HFF-Myc (cell line): ENCODE results near the gene ZDHHC22.
A peak's percentile ranks its signal among the peaks of the same experiment; 100 is the strongest.

Experiments
- DNase-seq: peaks from one replicate; pipeline ENCODE4 v3.0.0-alpha.2; 2011; ENCODE audit warnings: low read depth; ENCODE audit errors: extremely low read depth
- H3K4me3 ChIP-seq: replicated peaks from 2 replicates; pipeline ENCODE4 v1.5.1; 2011; ENCODE audit warnings: low read depth, mild to moderate bottlenecking, control low read depth, low read length
- TF ChIP-seq, protein P1 (sequence below): IDR thresholded peaks from 2 replicates; pipeline ENCODE4 v1.5.1; 2012; ENCODE audit warnings: mild to moderate bottlenecking, low read depth, low read length, control low read depth; ENCODE audit errors: missing control alignments

The ZDHHC22 gene

DNA sequence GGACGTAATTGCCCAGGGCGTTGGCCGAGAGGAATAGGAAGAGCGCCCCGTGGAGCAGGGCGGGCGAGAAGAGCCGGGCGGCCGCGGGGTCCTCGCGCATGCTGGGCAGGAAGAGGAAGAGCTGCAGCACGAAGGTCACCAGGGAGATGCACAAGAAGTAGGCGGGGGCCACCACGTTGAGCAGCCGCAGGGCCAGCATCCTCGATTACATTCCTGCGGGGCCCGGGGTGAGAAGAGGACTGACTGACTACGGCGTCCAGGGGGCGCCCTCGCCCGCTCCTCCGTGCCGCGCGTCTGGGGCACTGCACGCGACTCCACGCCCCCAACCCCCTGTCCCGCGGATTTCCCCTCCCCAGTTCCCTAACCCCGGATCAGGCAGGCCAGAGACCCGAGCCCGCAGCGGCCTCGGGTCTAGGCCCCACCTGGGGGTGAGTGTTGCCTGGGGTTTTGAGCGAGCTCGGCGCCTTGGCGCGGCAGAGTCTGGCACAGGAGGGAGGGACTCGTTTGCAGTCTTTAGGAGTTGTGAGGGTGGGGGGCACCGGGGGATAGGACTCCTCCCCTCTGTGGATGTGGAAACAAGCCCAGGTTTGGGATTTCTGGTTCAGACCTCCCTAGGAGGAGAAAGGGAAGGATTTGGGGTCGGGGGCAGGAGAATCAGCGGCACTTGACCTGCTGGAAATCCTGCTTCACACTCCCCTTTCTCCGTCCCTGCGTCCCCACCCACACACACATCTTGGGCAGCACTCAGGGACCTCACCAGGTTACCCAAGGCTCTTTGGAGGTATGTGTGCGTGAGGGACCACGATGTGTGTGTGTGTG lies 1.8 kb downstream of the ZDHHC22 start:
- TF ChIP-seq, protein P1, sequence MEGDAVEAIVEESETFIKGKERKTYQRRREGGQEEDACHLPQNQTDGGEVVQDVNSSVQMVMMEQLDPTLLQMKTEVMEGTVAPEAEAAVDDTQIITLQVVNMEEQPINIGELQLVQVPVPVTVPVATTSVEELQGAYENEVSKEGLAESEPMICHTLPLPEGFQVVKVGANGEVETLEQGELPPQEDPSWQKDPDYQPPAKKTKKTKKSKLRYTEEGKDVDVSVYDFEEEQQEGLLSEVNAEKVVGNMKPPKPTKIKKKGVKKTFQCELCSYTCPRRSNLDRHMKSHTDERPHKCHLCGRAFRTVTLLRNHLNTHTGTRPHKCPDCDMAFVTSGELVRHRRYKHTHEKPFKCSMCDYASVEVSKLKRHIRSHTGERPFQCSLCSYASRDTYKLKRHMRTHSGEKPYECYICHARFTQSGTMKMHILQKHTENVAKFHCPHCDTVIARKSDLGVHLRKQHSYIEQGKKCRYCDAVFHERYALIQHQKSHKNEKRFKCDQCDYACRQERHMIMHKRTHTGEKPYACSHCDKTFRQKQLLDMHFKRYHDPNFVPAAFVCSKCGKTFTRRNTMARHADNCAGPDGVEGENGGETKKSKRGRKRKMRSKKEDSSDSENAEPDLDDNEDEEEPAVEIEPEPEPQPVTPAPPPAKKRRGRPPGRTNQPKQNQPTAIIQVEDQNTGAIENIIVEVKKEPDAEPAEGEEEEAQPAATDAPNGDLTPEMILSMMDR = peak; percentile 71
- no peak overlapping the region for H3K4me3 ChIP-seq
- DNase-seq = no peak

DNA sequence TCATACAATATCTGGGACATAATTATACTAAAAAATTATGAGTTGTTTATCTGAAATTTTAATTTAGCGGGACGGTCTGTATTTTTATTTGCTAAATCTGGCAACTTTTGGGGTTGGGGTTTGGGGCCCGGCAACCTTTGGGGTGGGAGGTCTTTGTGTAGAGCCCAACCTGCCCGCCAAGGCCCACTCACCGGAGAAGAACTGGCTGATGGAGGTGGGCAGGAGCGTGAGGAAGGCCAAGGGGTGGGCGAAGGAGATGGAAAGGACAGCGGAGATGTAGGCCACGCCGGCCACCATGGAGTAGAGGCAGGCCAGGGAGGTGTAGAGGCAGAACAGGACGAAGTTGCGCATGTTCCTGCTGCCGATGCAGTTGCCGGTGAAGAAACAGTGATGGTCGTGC lies 2.6 kb downstream of the ZDHHC22 start:
- no peak for DNase-seq
- no peak overlapping the region for H3K4me3 ChIP-seq
- TF ChIP-seq, protein P1 = no peak

DNA sequence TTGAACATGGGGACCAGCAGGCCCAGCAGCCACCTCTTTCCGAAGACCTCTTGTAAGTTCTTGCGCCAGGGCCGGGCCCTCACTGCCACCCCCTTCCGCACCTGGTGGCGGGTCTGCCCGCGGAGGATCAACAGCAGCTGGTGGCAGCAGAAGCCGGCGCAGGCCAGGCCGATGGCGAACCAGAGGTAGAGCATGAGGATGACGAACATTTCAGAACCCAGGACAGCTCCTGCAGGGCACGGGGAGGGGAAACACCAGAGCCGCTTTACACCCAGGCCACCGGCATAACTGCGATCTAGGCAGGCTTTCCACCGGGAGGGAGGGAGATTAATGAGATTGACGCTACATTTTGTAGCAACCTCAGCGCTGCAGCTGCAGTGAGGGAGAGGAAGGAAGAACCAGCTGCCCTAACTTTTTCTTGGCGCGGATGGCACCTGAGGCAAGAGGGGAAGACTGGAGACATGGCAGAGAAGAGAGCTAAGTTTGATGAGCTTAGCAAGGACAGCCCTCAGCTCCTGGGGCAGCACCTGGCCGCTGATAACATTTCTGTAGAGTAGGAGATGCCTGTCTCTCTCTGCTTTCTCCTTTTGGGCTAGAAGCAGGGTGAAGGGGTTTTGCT lies 7.8 kb downstream of the ZDHHC22 start:
- no peak overlapping the region for H3K4me3 ChIP-seq
- TF ChIP-seq, protein P1 = no peak
- DNase-seq = peak; percentile 50

DNA sequence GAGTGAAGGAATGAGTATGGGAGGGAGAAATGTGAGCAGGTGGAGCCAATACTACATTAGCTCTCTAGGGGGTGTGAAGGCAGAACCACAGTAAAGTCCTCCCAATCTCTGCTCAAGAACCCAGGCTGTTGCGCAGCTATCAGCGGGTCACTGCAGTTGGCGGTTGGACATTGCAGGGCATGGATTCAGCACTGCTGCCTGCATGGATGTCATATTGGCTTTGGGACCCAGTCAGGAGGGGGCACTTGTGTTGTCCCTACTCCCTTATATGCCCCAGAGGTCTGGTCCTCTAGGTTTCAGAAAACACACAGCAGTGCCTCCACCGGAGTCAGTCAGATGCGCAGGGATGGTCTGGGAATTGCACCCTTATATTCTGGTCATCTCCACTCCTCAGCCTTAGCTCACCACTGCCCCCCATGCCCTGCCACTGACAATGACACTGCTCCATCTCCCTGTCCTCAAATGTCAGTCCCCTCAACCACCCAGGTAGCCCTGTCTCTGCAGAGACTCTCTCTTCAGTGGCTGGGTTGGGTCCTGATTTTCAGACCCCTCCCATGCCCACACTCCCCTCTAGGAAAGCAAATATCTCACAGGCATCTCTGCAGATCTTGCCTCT lies 9.6 kb downstream of the ZDHHC22 start:
- TF ChIP-seq, protein P1 = no peak
- no peak overlapping the region for H3K4me3 ChIP-seq
- DNase-seq = no peak

DNA sequence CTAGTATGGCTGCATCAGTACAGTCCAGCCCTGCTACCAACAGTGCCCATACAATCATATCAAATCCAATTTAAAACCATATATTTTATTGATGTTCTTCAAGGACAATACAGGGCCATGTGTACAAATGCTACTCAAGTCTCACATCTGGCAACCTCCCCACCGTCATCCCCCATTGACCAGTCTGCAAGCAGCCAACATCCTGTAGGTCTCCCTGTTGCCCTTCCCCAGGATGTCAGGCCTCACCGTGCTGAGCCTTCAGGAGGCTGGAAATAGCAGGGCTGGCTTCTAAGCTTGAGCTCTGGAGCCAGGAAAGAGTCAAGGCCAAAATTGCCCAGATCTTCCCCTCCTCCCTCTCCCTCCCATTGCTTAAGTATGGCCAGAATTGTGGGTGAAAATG lies 10.4 kb downstream of the ZDHHC22 start:
- TF ChIP-seq, protein P1 = no peak

DNA sequence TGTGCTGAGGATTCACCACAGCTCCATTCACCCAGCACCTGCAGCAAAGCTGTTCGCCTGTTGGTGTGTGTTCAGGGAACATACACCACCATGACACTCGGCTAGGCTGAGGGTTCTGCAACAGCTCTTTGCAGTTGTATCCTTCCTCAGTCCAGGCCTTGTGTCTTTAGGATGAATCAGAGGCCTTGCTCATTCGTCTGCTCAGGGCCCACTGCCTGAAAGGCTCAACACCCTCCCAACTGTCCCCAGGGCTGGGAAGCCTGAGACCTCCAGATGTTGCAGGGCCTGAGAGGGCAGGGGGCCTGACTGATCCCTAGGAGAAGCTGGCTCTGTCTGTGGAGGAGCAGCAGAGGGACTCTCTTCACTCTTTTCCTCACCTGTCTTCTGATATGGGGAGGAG lies 11.2 kb downstream of the ZDHHC22 start:
- DNase-seq = no peak
- no peak overlapping the region for H3K4me3 ChIP-seq
- TF ChIP-seq, protein P1 = no peak

More for the DNA sequence above, 10.4 kb downstream of the ZDHHC22 start:
- H3K4me3 ChIP-seq = no peak overlapping the region
- no peak for DNase-seq
